ENCODE results near the gene IFNA14.

- TF ChIP-seq CTCF (IDR thresholded peaks at IDR 0.05), result no peak
- no peak for TF ChIP-seq POLR2A (IDR thresholded peaks at IDR 0.05)
Measured at GRCh38 chr9:21266733-21267484, 27.1 kb upstream of the IFNA14 start.

Data from uterus (tissue), 2 donors.